Ecto neural progenitor cell (in vitro differentiated cells): ENCODE data around the gene COG6.
A peak's percentile ranks its signal among the peaks of the same experiment; 100 is the strongest.

Experiments
- DNase-seq: peaks from one replicate; pipeline ENCODE4 v3.0.0-alpha.2; 2018; ENCODE audit warnings: low spot score

Gene COG6

DNA sequence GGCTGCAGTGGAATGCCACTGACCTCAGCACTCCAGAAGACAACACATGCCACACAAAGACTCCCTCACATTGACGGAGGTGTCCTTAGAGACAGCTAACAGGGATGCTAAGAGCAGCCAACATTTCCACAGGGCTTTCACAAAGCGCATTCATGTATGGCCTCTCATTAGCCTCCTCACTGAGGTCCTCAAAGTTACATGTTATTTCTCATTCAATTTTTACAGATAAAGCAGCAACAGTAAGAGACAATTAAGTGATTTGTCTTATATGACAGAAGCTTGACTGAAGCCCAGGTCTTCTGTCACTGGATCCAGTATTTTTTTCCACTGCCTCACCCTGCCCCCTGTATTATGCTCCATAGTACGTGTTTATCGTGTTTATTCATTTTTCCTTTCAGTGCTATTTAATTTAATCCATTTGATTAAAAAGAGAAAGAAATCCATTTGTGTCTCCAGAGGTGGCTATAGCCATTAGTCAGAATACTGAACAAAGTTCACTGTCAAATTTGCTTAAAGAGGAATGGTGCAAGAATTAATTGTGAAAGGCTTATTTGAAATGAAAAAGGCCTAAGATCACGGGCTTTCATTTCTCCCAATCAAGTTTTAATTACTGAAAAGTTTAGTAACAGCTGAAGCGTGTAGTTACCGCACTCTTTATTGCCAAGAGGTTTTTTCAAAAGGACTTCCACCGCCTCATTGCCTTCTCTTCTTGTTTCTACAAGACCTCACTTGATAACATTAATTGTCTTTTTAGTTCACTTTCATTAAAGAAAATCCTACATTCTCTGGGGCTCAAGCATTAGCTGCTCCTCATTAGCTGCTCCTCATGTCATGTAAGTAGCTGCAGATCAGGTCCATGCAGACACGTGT, 115.0 kb downstream of the COG6 start:
- DNase-seq = no peak

DNA sequence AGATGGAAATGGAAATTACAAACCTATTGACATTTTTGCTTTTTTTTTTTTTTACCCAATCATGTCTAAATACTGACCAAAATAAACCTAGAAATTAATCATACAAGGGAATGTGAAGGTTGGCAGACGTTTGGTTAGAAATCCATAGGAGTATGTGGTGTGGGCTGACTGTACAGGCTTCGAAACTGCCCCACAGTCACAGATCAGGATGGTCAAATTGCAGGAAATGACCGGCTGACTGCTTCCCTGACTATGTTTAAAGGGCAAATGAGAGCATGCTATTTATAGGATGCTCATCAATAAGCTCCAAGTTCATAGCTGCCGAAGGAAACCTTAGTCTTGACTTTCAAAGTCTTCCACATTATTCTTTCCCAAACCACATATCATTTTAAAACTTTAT, 118.4 kb downstream of the COG6 start:
- DNase-seq = no peak

DNA sequence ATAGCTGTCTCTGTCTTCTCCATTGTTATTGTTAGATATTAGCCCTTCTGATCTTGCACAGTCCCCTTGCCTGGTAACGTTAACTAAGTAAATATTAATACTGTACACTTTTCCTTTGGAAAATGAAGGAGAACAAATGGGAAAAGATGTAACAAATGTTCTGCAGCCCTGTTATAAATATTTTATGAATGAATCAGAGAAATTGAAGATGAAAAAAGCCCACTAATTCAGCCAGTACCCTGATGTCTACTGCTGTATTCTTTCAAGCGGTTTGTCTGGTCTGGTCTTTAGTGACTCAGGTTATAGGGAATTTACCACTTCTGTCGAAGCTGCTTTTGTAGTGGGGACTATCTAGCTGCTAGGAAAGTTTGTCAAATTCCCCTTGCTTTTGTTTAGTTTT, 121.0 kb downstream of the COG6 start:
- DNase-seq = no peak

DNA sequence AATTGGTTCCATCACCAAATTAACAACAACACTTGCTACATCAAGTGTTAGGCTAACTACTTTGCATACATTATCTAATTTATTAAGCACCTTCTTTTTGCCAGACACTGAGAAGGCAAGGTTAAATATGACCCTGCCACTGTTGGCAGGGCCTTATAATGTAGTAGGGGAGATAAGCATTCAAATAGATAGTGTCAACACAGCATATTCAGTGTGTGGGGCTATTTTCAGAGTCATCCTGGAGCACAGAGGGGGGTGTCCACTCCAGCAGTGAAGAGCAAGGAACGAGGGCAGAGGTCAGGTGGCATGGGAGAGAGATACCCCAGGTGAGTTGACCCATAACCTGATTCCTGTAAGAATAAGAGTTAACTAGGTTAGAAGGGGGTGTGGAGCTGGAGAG, 121.6 kb downstream of the COG6 start:
- no peak for DNase-seq

DNA sequence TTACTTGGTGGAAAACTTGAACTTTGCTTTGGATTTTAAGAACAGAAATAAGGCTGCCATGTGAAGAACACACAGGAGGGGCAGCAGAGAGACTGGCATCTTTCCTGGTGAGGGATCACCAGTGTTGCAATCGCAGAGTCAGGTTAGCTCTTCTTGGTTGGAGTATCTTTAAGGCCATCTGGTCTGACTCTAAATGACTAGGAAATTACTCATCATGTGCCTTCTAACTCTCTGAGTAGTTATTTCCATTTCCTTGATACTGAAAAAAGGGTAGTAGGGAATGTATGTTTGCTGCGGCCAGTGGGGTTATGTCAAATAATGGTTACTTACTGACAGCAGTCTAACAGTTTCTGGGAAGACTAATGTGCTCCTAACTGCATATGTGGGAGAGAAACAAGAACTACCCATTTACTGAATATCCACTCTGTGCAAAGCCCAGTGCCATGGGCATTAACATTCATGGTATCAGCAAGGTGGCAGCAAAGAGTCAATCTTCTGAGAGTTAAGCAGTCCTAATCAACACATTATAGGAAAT, 122.1 kb downstream of the COG6 start:
- DNase-seq = no peak

DNA sequence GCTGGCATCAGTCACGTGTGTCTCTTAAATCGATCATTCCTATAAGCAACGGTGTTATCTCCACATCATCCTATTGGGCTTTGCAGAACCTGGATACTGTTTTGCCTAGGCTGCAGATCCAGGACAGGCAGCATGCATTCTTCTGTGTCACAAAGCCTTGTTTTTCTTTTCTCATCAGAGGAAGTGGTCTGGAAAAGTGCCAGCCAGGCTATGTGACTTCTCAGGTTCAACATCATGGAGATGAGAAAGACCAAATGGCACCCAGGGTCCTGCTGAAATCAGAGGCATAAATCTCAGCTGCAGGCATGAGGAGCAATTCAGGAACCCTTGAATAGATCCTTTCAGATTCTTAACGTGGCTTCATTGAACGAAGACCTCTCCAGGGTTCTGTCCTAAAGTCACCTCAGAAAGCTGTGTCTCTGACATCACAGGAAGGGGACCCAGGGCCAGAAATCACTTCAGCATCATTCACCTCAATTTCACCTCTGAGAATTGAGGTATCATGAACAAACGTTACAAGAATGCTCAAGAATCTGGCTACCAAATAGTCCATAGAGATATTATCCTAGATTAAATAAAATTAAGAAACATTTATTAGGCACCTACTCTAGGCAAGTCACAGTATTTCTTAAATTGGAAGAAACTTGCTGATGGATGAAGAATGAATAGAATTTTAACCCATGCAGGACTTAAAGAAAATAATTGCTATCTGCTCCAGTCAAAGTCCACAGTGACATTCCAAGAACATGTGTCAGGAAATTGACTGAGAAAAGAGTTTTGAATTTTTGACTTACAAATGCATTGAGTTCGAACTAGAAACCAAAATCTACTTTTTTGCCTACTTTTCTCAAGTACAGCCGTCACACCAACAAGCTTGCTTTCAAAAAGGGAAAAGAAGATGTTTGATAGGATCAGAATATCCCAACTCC, 124.1 kb downstream of the COG6 start:
- no peak for DNase-seq

DNA sequence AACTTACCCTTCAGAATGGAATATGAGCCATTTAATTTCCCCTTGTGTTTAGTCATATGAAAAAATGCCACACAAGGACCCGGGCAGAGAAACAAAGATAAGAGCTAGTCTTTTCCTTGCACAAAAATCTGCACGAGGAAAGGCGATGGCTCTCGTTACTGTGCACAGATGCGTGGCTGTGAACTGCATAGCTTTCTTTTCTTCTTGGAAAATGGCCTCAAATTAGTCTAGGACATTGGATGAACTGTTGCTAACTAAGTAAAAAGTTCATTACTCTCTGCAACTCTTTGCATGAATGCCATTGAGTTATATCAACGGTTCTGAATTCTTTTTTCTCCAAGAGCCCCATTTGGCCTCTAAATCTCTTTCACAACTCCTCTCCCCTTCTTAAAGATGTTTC, 125.2 kb downstream of the COG6 start:
- no peak for DNase-seq

DNA sequence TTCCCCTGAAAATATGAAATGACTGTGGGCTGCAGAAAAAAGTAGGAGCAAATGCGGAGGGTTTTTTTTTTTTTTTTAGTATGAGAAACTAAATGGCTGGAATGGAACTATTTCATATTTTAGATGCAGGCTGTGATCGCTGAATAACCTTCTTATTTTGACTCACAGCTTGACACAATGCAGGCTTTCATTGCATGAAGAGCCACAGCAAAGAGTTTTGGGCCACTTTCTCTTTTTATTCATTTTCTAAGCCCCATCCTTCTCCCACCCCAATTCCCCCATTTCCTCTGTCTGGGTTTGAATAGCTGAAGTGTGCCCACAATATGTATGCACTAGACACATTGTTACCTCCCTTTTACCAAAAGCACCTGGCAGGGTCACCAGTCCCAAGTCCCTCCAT, 125.9 kb downstream of the COG6 start:
- no peak for DNase-seq

DNA sequence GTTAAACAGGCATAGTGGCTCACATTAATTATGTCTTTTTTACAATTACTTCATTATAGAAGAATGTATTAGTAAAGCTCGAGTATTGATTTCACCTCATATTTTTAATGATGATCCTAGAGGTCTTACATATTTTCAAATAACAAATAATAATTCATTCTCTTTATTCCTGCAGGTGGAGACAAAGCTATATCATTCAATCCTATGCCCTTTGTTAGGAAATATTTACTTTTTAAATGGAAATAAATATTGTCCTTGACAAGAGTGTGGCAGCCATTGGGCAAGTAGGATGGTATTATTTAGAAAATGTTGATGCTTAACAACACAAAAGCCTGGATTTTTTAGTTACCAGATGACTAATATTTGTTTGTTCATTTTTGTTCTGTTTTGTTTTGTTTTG, 127.6 kb downstream of the COG6 start:
- DNase-seq = no peak

DNA sequence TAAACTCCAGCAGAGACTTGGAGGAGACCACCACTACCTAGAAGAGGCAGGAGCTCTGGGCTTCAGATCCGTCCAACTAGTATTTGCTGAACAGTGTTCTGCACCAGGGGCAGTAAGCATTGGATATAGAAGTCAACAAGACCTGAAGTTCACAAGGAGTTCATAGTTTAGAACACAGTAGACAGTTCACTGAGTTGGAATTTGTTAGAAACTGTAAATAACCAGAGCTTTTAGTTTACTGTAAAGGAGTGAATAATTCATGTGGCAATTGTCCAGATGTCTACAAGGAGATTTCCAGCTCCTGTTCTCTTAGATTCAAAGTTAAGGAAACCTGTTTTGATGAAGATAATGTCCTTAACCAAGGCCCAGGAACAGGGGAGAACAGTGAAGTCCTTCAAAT, 128.9 kb downstream of the COG6 start:
- no peak for DNase-seq

DNA sequence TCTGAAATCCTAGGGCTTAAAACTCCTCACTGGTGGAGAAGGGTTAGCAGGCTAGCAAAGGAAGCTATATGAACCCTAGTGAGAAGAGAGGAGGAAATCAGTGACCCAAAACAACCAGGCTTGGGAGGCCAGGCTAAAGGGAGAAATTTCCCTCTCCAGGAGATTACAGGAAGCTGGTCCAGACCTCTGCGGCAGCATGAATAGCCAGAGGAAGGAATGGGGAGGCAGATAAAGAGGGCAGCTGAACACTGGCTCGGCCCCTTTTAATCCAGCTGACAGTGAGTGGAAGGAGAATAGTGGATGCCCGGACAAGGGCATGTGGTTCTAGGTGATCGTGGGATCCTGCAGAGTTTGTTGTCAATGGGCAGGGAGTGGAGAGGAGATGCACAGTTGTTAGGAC, 130.6 kb downstream of the COG6 start:
- peak; percentile 54 for DNase-seq

DNA sequence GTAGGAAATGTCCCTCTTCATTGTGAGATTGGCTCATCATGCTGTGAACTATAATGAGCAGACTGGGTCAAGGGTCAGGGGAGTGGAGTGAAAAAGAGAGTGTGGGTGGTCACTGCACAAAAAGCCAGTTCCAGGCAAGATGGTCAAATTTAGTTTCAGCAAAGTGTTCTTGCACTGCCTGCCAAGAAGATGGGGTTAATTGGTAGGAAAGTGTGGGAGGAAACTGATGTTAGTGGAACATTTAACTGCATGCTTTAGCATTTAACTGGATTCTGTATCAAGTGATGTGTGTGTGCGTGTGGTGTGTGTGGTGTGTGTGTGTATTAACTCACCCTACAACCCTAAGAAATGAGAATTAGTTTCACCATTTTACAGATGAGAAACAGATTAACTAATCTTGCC, 131.6 kb downstream of the COG6 start:
- DNase-seq = no peak

DNA sequence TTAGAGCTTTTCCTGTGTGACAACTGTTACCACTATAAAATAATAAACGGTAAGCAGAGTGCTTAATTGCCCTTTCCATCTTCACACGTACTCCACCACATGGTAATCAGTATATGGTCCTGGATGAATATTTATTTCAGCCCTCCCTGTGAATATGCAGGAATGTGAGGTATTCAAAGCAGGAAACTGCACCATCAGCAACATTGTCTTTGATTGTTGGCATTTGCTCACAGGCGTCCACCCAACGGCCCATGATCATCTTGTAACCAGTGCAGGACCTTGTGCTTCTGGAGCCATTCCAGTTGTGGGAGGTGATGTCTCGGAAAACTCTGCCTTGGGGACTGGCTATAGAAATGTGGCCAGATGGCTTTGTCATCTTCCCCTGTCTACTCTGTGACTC, 132.6 kb downstream of the COG6 start:
- DNase-seq = no peak

DNA sequence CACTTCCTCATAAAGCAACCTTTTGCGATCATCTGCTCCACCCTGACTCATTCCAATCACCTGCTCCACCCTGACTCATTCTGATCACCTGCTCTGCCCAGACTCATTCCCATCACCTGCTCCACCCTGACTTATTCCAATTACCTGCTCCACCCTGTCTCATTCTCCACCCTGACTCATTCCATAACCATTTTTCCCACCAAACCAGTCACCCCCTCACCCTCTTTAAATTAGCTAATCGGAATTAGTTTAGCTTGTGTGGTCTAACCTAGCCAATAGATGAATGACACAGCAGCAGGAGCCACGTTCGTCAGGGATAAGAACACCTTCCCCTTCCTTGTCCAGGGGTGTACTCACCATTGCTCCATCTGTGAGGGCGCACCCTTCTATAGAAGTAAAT, 134.0 kb downstream of the COG6 start:
- DNase-seq = no peak
